Measurements from ENCODE around the gene NPVF. TPM values are rescaled to one million over a fixed set of nuclear protein-coding genes. Genes with fewer than 3 reads are reported as not detected.

Gene NPVF
- total RNA-seq, 1 donor from 2014 or later, result not detected

DNA sequence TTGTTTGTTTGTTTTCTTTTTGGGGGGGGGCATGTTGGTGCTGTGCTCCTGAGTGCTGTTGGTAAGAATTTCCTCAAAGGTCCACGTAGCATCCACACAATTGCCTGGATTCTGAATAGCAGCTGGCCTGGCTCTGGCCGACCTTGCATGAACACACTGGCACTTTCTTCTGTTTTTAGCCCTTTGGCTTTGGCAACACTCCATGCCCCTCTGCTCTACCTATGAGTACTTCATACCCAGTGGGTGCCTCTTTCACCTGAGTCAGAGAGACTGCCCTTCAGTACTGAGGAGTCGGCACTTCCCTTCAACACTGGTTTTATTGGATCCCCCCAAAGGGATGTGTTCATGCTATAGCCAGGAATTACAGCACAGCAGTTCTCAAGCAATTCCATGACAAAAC, 7.2 kb upstream of the NPVF start:
- DNase-seq, result no peak
- TF ChIP-seq, protein P1, sequence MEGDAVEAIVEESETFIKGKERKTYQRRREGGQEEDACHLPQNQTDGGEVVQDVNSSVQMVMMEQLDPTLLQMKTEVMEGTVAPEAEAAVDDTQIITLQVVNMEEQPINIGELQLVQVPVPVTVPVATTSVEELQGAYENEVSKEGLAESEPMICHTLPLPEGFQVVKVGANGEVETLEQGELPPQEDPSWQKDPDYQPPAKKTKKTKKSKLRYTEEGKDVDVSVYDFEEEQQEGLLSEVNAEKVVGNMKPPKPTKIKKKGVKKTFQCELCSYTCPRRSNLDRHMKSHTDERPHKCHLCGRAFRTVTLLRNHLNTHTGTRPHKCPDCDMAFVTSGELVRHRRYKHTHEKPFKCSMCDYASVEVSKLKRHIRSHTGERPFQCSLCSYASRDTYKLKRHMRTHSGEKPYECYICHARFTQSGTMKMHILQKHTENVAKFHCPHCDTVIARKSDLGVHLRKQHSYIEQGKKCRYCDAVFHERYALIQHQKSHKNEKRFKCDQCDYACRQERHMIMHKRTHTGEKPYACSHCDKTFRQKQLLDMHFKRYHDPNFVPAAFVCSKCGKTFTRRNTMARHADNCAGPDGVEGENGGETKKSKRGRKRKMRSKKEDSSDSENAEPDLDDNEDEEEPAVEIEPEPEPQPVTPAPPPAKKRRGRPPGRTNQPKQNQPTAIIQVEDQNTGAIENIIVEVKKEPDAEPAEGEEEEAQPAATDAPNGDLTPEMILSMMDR (IDR thresholded peaks at IDR 0.05; ENCODE audit: borderline replicate concordance), result no peak
- H3K27me3 ChIP-seq (ENCODE audit: low read depth), result peaks cover 30% of the 10 kb centered on the region
- H3K27ac ChIP-seq (replicated peaks), result no peak overlapping the region
- H3K9me3 ChIP-seq (replicated peaks), result peaks cover 8% of the 10 kb centered on the region
- no peaks in the 10 kb centered on the region for H3K36me3 ChIP-seq
- H3K4me3 ChIP-seq, result no peak overlapping the region
- intact Hi-C loops (cut with micrococcal nuclease), result no loop called here
- no peaks in the 10 kb centered on the region for H3K4me1 ChIP-seq

DNA sequence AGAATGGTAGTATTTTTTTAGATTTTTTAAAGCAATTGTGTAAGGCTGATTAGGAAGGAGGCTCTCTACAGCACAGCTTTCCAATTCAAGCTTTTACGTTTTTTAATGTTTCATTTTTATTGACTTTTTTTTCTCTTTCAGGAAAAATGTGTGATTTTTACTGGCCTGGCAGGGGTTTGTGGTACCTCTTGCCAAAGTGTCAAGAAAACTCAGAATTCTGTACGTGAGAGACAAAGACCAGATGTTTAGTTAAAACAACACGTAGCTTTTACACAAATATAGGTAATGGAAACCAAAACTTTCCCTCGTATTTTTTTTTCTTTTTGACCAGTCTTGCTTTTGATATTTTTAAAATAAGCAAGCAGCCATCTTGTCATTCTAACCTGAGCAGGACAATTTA, 6.0 kb upstream of the NPVF start:
- Histone ChIP-seq H3K27ac (replicated peaks) (no peak overlapping the region), H3K36me3 (no peaks in the 10 kb centered on the region), H3K4me1 (no peaks in the 10 kb centered on the region), H3K4me3 (no peak overlapping the region), H3K9me3 (replicated peaks) (peaks cover 8% of the 10 kb centered on the region), H3K27me3 (ENCODE audit: low read depth) (peaks cover 37% of the 10 kb centered on the region)
- TF ChIP-seq, protein P1 (IDR thresholded peaks at IDR 0.05; ENCODE audit: borderline replicate concordance), result no peak
- intact Hi-C loops (cut with micrococcal nuclease), result no loop called here
- DNase-seq, result no peak

DNA sequence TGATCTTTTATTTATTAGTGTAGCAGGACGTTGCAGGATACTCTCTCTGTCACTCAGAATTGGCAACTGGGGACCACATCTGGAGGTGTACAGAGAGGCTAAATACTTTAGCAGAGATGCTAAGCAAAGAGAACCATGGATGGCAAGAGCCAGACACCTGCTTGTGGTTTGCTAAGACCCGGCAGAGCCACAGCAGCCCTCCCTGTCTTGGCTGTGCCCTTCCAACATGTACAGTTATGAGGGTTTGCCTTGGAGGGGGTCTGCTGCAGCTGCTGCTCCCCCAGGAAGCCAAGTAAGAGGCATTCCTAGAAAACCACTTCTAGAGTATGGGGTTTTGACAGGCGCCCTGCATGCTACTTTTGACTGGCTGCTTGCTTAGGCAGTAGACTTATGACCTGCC, 5.1 kb downstream of the NPVF start:
- Histone ChIP-seq H3K36me3 (no peaks in the 10 kb centered on the region), H3K4me3 (no peak overlapping the region), H3K9me3 (replicated peaks) (no peaks in the 10 kb centered on the region), H3K27me3 (ENCODE audit: low read depth) (peaks cover 83% of the 10 kb centered on the region), H3K4me1 (no peaks in the 10 kb centered on the region), H3K27ac (replicated peaks) (no peak overlapping the region)
- no peak for DNase-seq
- intact Hi-C loops (cut with micrococcal nuclease), result no loop called here
- TF ChIP-seq, protein P1 (IDR thresholded peaks at IDR 0.05; ENCODE audit: borderline replicate concordance), result no peak

DNA sequence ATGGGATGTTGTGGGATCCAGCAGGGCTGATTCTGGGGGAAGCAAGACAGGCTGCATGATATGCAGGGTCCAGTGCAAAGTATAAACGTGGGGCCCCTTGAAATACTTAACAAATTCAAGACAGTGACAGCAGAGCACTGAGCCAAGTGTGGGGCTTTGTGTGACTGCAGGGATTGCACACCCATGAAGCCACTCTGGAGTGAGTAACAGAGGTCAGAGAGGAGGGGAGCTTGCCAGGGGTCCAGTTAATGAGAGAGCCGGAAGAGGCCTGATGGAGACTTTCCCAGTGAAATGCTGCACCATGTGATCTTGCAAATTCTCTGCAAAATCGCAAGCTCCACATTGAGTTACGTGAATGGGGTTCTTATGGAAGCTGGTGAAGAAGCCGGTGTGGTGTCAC, 5.6 kb downstream of the NPVF start:
- H3K27me3 ChIP-seq (ENCODE audit: low read depth), result peaks cover 83% of the 10 kb centered on the region
- TF ChIP-seq, protein P1 (IDR thresholded peaks at IDR 0.05; ENCODE audit: borderline replicate concordance), result no peak
- intact Hi-C loops (cut with micrococcal nuclease), result no loop called here
- no peaks in the 10 kb centered on the region for H3K4me1 ChIP-seq
- H3K4me3 ChIP-seq, result no peak overlapping the region
- H3K36me3 ChIP-seq, result no peaks in the 10 kb centered on the region
- H3K27ac ChIP-seq (replicated peaks), result no peak overlapping the region
- no peak for DNase-seq
- no peaks in the 10 kb centered on the region for H3K9me3 ChIP-seq (replicated peaks)

DNA sequence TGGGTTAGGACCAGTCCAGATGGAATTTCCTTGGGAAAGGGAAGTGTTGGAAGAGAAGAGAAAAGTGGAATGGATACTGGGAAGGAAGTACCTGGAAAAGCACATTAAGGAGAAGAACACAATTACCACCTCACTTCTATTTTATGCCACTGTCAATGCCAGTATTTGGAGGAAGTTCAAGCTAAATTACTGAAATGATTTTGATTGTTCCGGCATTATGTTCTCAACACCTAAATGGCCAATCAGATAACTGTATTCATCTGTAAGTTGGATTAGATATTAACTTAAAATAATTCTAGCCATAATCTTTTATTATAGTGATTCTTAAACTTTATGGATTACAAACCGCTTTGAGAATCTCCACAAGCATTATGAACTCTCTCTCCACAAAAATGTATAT, 7.3 kb downstream of the NPVF start:
- DNase-seq, result no peak
- Histone ChIP-seq H3K27ac (replicated peaks) (no peak overlapping the region), H3K4me3 (no peak overlapping the region), H3K4me1 (no peaks in the 10 kb centered on the region), H3K9me3 (replicated peaks) (no peaks in the 10 kb centered on the region), H3K36me3 (no peaks in the 10 kb centered on the region), H3K27me3 (ENCODE audit: low read depth) (peaks cover 75% of the 10 kb centered on the region)
- intact Hi-C loops (cut with micrococcal nuclease), result no loop called here
- TF ChIP-seq, protein P1 (IDR thresholded peaks at IDR 0.05; ENCODE audit: borderline replicate concordance), result no peak

DNA sequence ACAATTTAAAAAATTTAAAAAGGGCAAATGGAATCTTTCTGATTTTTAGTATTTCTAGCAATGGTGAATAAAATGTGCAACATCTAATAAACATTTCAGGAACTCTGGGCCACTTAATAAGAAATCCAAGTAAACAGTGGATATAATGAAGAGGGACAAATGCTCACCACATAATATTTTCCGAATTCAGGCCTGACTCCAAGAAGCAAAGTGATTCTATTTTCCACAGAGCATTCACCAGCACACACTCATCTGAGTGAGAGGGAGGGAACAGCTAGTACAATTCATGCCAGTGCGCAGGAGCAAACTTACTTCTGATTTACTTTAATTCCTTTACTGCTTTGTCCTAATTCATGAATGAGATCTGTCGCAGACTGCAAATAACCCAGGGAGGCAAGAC, 10.1 kb downstream of the NPVF start:
- Histone ChIP-seq H3K4me3 (no peak overlapping the region), H3K9me3 (replicated peaks) (no peaks in the 10 kb centered on the region), H3K27me3 (ENCODE audit: low read depth) (peaks cover 67% of the 10 kb centered on the region), H3K27ac (replicated peaks) (no peak overlapping the region), H3K4me1 (no peaks in the 10 kb centered on the region), H3K36me3 (no peaks in the 10 kb centered on the region)
- TF ChIP-seq, protein P1 (IDR thresholded peaks at IDR 0.05; ENCODE audit: borderline replicate concordance), result no peak
- intact Hi-C loops (cut with micrococcal nuclease), result no loop called here
- no peak for DNase-seq

All from left ventricle myocardium inferior (tissue), 1 donor.